HG02981 (cell line): ENCODE data around the gene SMCR8.
"Not testable (repeated sequence)": the region's sequence is repeated elsewhere in the genome, so short reads cannot be mapped to it uniquely, and the experiment has no call there.

ENCODE experiments used
- ATAC-seq: cut with Tn5 transposase; IDR thresholded peaks from one replicate; pipeline ENCODE4 v1.9.1; 2021; ENCODE audit warnings: mild to moderate bottlenecking, moderate library complexity; ENCODE audit not compliant: unreplicated experiment

SMCR8 gene

GRCh38 chr17:18315961-18316360 lies 868 bp downstream of the SMCR8 start:
- no peak for ATAC-seq

- ATAC-seq, result no peak
These were observed 3.0 kb downstream of the SMCR8 start for GRCh38 chr17:18318117-18318516.

- ATAC-seq, result no peak
These were observed 3.8 kb downstream of the SMCR8 start for GRCh38 chr17:18318771-18319450.

GRCh38 chr17:18319604-18320256 lies 4.6 kb downstream of the SMCR8 start:
- ATAC-seq, result no peak

- no peak for ATAC-seq
These were observed 5.2 kb downstream of the SMCR8 start for GRCh38 chr17:18320301-18320700.

- ATAC-seq, result no peak
These were observed 6.2 kb downstream of the SMCR8 start for GRCh38 chr17:18321309-18321708.

- no peak for ATAC-seq
These were observed 7.4 kb downstream of the SMCR8 start for GRCh38 chr17:18322522-18322921.

GRCh38 chr17:18323007-18323406 lies 7.9 kb downstream of the SMCR8 start:
- ATAC-seq, result no peak

GRCh38 chr17:18323507-18324139 lies 8.5 kb downstream of the SMCR8 start:
- ATAC-seq, result no peak

- no peak for ATAC-seq
These were observed 9.3 kb downstream of the SMCR8 start for GRCh38 chr17:18324140-18325050.

GRCh38 chr17:18326039-18326438 lies 10.9 kb downstream of the SMCR8 start:
- ATAC-seq, result no peak

- ATAC-seq, result no peak
These were observed 11.5 kb downstream of the SMCR8 start for GRCh38 chr17:18326572-18326971.

GRCh38 chr17:18327093-18327492 lies 12.0 kb downstream of the SMCR8 start:
- no peak for ATAC-seq

- ATAC-seq, result no peak
These were observed 12.5 kb downstream of the SMCR8 start for GRCh38 chr17:18327556-18327955.

GRCh38 chr17:18328643-18329204 lies 13.6 kb downstream of the SMCR8 start:
- no peak for ATAC-seq

- no peak for ATAC-seq
These were observed 16.8 kb downstream of the SMCR8 start for GRCh38 chr17:18331879-18332278.

GRCh38 chr17:18332909-18333489 lies 17.9 kb downstream of the SMCR8 start:
- no peak for ATAC-seq

- ATAC-seq, result not testable (repeated sequence)
These were observed 23.1 kb downstream of the SMCR8 start for GRCh38 chr17:18338158-18338557.

GRCh38 chr17:18339933-18340332 lies 24.8 kb downstream of the SMCR8 start:
- ATAC-seq, result no peak

- no peak for ATAC-seq
These were observed 28.9 kb downstream of the SMCR8 start for GRCh38 chr17:18344021-18344420.
